Measurements from ENCODE around the gene LRRTM4. TPM values are rescaled to one million over a fixed set of nuclear protein-coding genes. Genes with fewer than 3 reads are reported as not detected.

Gene LRRTM4
- polyA plus RNA-seq, 1 donor from 2014 or later = 37.1 TPM

- H3K4me3 ChIP-seq (ENCODE audit: low read length) = no peak overlapping the region
- no peaks in the 10 kb centered on the region for H3K27me3 ChIP-seq (ENCODE audit: insufficient read depth, low read depth, low read length)
- H3K79me2 ChIP-seq (replicated peaks; ENCODE audit: insufficient read depth, low read length) = no peaks in the 10 kb centered on the region
- no peak overlapping the region for H2AFZ ChIP-seq (ENCODE audit: low read depth, low read length)
- no peaks in the 10 kb centered on the region for H3K9me3 ChIP-seq (ENCODE audit: low read length)
- no peak overlapping the region for H3K4me2 ChIP-seq (ENCODE audit: low read length)
- no peaks in the 10 kb centered on the region for H3K36me3 ChIP-seq (ENCODE audit: insufficient read depth, low read length)
- no peak overlapping the region for H3K9ac ChIP-seq (ENCODE audit: low read length)
- H4K20me1 ChIP-seq (ENCODE audit: insufficient read depth) = no peaks in the 10 kb centered on the region
- H3K9me2 ChIP-seq (ENCODE audit: insufficient read depth, low read length) = no peaks in the 10 kb centered on the region
- no peaks in the 10 kb centered on the region for H3F3A ChIP-seq (ENCODE audit: insufficient read depth, low read length, poor library complexity, severe bottlenecking)
- no peak overlapping the region for H3K27ac ChIP-seq (ENCODE audit: low read length)
- TF ChIP-seq POLR2AphosphoS5 (IDR thresholded peaks at IDR 0.05) = no peak
- no peak for TF ChIP-seq TAF1 (IDR thresholded peaks at IDR 0.05; ENCODE audit: low read depth)
- TF ChIP-seq REST (IDR thresholded peaks at IDR 0.05; ENCODE audit: borderline replicate concordance) = no peak
- no peak for TF ChIP-seq EZH2 (IDR thresholded peaks at IDR 0.05; ENCODE audit: borderline replicate concordance, insufficient read depth, low read length, poor library complexity, severe bottlenecking)
- no peak for TF ChIP-seq MXI1 (conservative IDR thresholded peaks at IDR 0.05; ENCODE audit: poor library complexity, severe bottlenecking)
- TF ChIP-seq CTCF (IDR thresholded peaks at IDR 0.05; ENCODE audit: poor library complexity, severe bottlenecking) = no peak
- TF ChIP-seq EP300 (conservative IDR thresholded peaks at IDR 0.05; ENCODE audit: poor library complexity, severe bottlenecking) = no peak
- no peak for TF ChIP-seq SMC3 (conservative IDR thresholded peaks at IDR 0.05; ENCODE audit: poor library complexity)
- TF ChIP-seq RAD21 (conservative IDR thresholded peaks at IDR 0.05) = no peak
These were observed 124.4 kb downstream of the LRRTM4 start for GRCh38 chr2:77397763-77398162.

- no peak overlapping the region for H3K4me3 ChIP-seq (ENCODE audit: low read length)
- no peak overlapping the region for H3K27ac ChIP-seq (ENCODE audit: low read length)
- H3K9me3 ChIP-seq (ENCODE audit: low read length) = no peaks in the 10 kb centered on the region
- no peaks in the 10 kb centered on the region for H3K36me3 ChIP-seq (ENCODE audit: insufficient read depth, low read length)
- H3K9ac ChIP-seq (ENCODE audit: low read length) = no peak overlapping the region
- no peak overlapping the region for H3K4me2 ChIP-seq (ENCODE audit: low read length)
- no peaks in the 10 kb centered on the region for H3K27me3 ChIP-seq (ENCODE audit: insufficient read depth, low read depth, low read length)
- H3K79me2 ChIP-seq (replicated peaks; ENCODE audit: insufficient read depth, low read length) = no peaks in the 10 kb centered on the region
- H4K20me1 ChIP-seq (ENCODE audit: insufficient read depth) = no peaks in the 10 kb centered on the region
- TF ChIP-seq CTCF (IDR thresholded peaks at IDR 0.05; ENCODE audit: poor library complexity, severe bottlenecking) (no peak), RAD21 (conservative IDR thresholded peaks at IDR 0.05) (no peak), TAF1 (IDR thresholded peaks at IDR 0.05; ENCODE audit: low read depth) (no peak), SMC3 (conservative IDR thresholded peaks at IDR 0.05; ENCODE audit: poor library complexity) (no peak), MXI1 (conservative IDR thresholded peaks at IDR 0.05; ENCODE audit: poor library complexity, severe bottlenecking) (no peak), REST (IDR thresholded peaks at IDR 0.05; ENCODE audit: borderline replicate concordance) (no peak), EP300 (conservative IDR thresholded peaks at IDR 0.05; ENCODE audit: poor library complexity, severe bottlenecking) (no peak), EZH2 (IDR thresholded peaks at IDR 0.05; ENCODE audit: borderline replicate concordance, insufficient read depth, low read length, poor library complexity, severe bottlenecking) (no peak), POLR2AphosphoS5 (IDR thresholded peaks at IDR 0.05) (no peak)
- no peaks in the 10 kb centered on the region for H3K9me2 ChIP-seq (ENCODE audit: insufficient read depth, low read length)
- no peaks in the 10 kb centered on the region for H3F3A ChIP-seq (ENCODE audit: insufficient read depth, low read length, poor library complexity, severe bottlenecking)
- H2AFZ ChIP-seq (ENCODE audit: low read depth, low read length) = no peak overlapping the region
These were observed 127.2 kb downstream of the LRRTM4 start for GRCh38 chr2:77395011-77395410.
